GM06990 (cell line): ENCODE data around the gene UGT2B11.
"Not testable (repeated sequence)": the region's sequence is repeated elsewhere in the genome, so short reads cannot be mapped to it uniquely, and the experiment has no call there.

Experiments
- DNase-seq: peaks from one replicate; pipeline ENCODE4 v3.0.0-alpha.2; 2011; ENCODE audit not compliant: insufficient read length; ENCODE audit errors: extremely low read depth
- H3K27me3 ChIP-seq: replicated peaks from 2 replicates; pipeline ENCODE4 v1.6.0; 2011; ENCODE audit warnings: low read length; ENCODE audit not compliant: control insufficient read depth, insufficient read depth
- H3K36me3 ChIP-seq: 2 replicates; pipeline ENCODE4 v1.5.1; 2011; ENCODE audit warnings: low read length; ENCODE audit not compliant: control insufficient read depth, insufficient read depth
- H3K4me3 ChIP-seq: replicated peaks from 2 replicates; pipeline ENCODE4 v1.5.1; 2011; ENCODE audit warnings: low read depth, mild to moderate bottlenecking, control low read depth, low read length
- CTCF ChIP-seq: IDR thresholded peaks from 2 replicates; pipeline ENCODE4 v1.5.1; 2011; ENCODE audit warnings: low read length, control low read depth, mild to moderate bottlenecking, inconsistent platforms; ENCODE audit not compliant: insufficient read depth, poor library complexity, severe bottlenecking

UGT2B11 gene

GRCh38 chr4:69224891-69225290 lies 10.3 kb upstream of the UGT2B11 start:
- DNase-seq, result no peak
- Histone ChIP-seq H3K36me3 (no peaks in the 10 kb centered on the region), H3K4me3 (no peak overlapping the region), H3K27me3 (no peaks in the 10 kb centered on the region)
- TF ChIP-seq CTCF, result no peak

- DNase-seq, H3K36me3 ChIP-seq: not testable (repeated sequence)
Observed at GRCh38 chr4:69223277-69223676, 8.7 kb upstream of the UGT2B11 start.

GRCh38 chr4:69218491-69218890 lies 3.9 kb upstream of the UGT2B11 start:
- not testable (repeated sequence) for DNase-seq, H3K27me3 ChIP-seq

More at GRCh38 chr4:69223277-69223676, 8.7 kb upstream of the UGT2B11 start:
- H3K27me3 ChIP-seq, H3K4me3 ChIP-seq: not testable (repeated sequence)

GRCh38 chr4:69210911-69211310 lies 3.6 kb downstream of the UGT2B11 start:
- no peaks in the 10 kb centered on the region for H3K36me3 ChIP-seq
- DNase-seq, result no peak
- no peaks in the 10 kb centered on the region for H3K27me3 ChIP-seq
- H3K4me3 ChIP-seq, result no peak overlapping the region
- TF ChIP-seq CTCF, result no peak

More at GRCh38 chr4:69218491-69218890, 3.9 kb upstream of the UGT2B11 start:
- not testable (repeated sequence) for H3K36me3 ChIP-seq, H3K4me3 ChIP-seq

GRCh38 chr4:69198506-69198905 lies 16.0 kb downstream of the UGT2B11 start:
- DNase-seq, H3K36me3 ChIP-seq, H3K27me3 ChIP-seq, H3K4me3 ChIP-seq: not testable (repeated sequence)

GRCh38 chr4:69196209-69196965 lies 18.2 kb downstream of the UGT2B11 start:
- Histone ChIP-seq H3K36me3 (no peaks in the 10 kb centered on the region), H3K27me3 (no peaks in the 10 kb centered on the region), H3K4me3 (no peak overlapping the region)
- no peak for DNase-seq
- no peak for TF ChIP-seq CTCF

- no peak overlapping the region for H3K4me3 ChIP-seq
- no peak for DNase-seq
- H3K36me3 ChIP-seq, result no peaks in the 10 kb centered on the region
- no peak for TF ChIP-seq CTCF
- no peaks in the 10 kb centered on the region for H3K27me3 ChIP-seq
Observed at GRCh38 chr4:69194166-69194565, 20.4 kb downstream of the UGT2B11 start.

- not testable (repeated sequence) for H3K4me3 ChIP-seq, H3K36me3 ChIP-seq, H3K27me3 ChIP-seq, DNase-seq
Observed at GRCh38 chr4:69191905-69192304, 22.6 kb downstream of the UGT2B11 start.

GRCh38 chr4:69190621-69191020 lies 23.9 kb downstream of the UGT2B11 start:
- DNase-seq, H3K36me3 ChIP-seq, H3K4me3 ChIP-seq, H3K27me3 ChIP-seq: not testable (repeated sequence)

- not testable (repeated sequence) for H3K27me3 ChIP-seq, H3K4me3 ChIP-seq, DNase-seq, H3K36me3 ChIP-seq
Observed at GRCh38 chr4:69181519-69182169, 32.9 kb downstream of the UGT2B11 start.
